Hepatocyte (in vitro differentiated cells): ENCODE results near the gene TRPM2. TPM values are rescaled to one million over a fixed set of nuclear protein-coding genes. Genes with fewer than 3 reads are reported as not detected.

Experiments used
- DNase-seq: peaks from one replicate; pipeline ENCODE4 v3.0.0-alpha.2; 2016; ENCODE audit warnings: low spot score
- H2AFZ ChIP-seq: fragments of 200-600 bp; sonication (generic); 2 replicates; pipeline ENCODE4 v1.6.0; 2016; ENCODE audit warnings: antibody characterized with exemption, mild to moderate bottlenecking
- H3K27ac ChIP-seq: fragments of 200-600 bp; sonication (generic); 2 replicates; pipeline ENCODE4 v1.5.1; 2016; ENCODE audit warnings: mild to moderate bottlenecking
- H3K27me3 ChIP-seq: fragments of 200-600 bp; sonication (generic); 2 replicates; pipeline ENCODE4 v1.6.1; 2016
- H3K36me3 ChIP-seq: fragments of 200-600 bp; sonication (generic); replicated peaks from 2 replicates; pipeline ENCODE4 v1.5.1; 2016; ENCODE audit warnings: low read depth; ENCODE audit not compliant: insufficient read depth
- H3K4me1 ChIP-seq: fragments of 200-600 bp; sonication (generic); 2 replicates; pipeline ENCODE4 v1.5.1; 2016; ENCODE audit warnings: mild to moderate bottlenecking, moderate library complexity; ENCODE audit not compliant: insufficient read depth
- H3K4me2 ChIP-seq: fragments of 200-600 bp; sonication (generic); 2 replicates; pipeline ENCODE4 v1.6.0; 2016
- H3K4me3 ChIP-seq: fragments of 200-600 bp; sonication (generic); 2 replicates; pipeline ENCODE4 v1.5.1; 2016; ENCODE audit warnings: mild to moderate bottlenecking
- H3K79me2 ChIP-seq: fragments of 200-600 bp; sonication (generic); 2 replicates; pipeline ENCODE4 v1.6.0; 2017; ENCODE audit warnings: mild to moderate bottlenecking
- H3K9me2 ChIP-seq: fragments of 200-600 bp; sonication (generic); replicated peaks from 2 replicates; pipeline ENCODE4 v1.6.0; 2017; ENCODE audit warnings: mild to moderate bottlenecking; ENCODE audit not compliant: insufficient read depth
- H3K9me3 ChIP-seq: fragments of 200-600 bp; sonication (generic); 2 replicates; pipeline ENCODE4 v1.5.1; 2016; ENCODE audit warnings: low read depth, mild to moderate bottlenecking
- H4K20me1 ChIP-seq: fragments of 200-600 bp; sonication (generic); 2 replicates; pipeline ENCODE4 v1.6.0; 2016; ENCODE audit warnings: mild to moderate bottlenecking; ENCODE audit not compliant: insufficient read depth, poor library complexity, severe bottlenecking
- EZH2 ChIP-seq: fragments of 200-600 bp; sonication (generic); IDR thresholded peaks from 2 replicates; pipeline ENCODE4 v1.6.1; 2016; ENCODE audit warnings: antibody characterized with exemption, mild to moderate bottlenecking, borderline replicate concordance
- EZH2phosphoT487 ChIP-seq: fragments of 200-600 bp; sonication (generic); IDR thresholded peaks from one replicate; pipeline ENCODE4 v1.6.1; 2018; ENCODE audit warnings: antibody characterized with exemption, mild to moderate bottlenecking, low read depth, moderate library complexity; ENCODE audit not compliant: unreplicated experiment, severe bottlenecking
- WGBS: methylation state at CpG from one replicate; pipeline ENCODE4 v1.1.6; 2016; ENCODE audit warnings: low lambda C conversion rate; ENCODE audit errors: missing lambda C conversion rate; 5-methylcytosine and 5-hydroxymethylcytosine counted together
- polyA plus RNA-seq: library from polyadenylated mRNA; unstranded; fragments of >200 nt; fragmentation: Nextera tagmentation; extraction: Ambion mirVana; gene quantifications from 2 replicates; pipeline ENCODE4 v1.2.1, GENCODE V29; 2016
- total RNA-seq: library from RNA; depleted of rRNA; stranded (reverse); fragments of >200 nt; gene quantifications from 2 replicates; pipeline ENCODE4 v1.2.3, GENCODE V29; 2014
- TF ChIP-seq, protein P1 (sequence below): fragments of 200-600 bp; sonication (generic); IDR thresholded peaks from 2 replicates; pipeline ENCODE4 v1.5.1; 2016; ENCODE audit warnings: antibody characterized with exemption, mild to moderate bottlenecking; ENCODE audit not compliant: poor library complexity

TRPM2 gene
- total and polyA plus RNA-seq, 2 experiments from 2014 or later: 0.25 to 0.50 TPM

DNA sequence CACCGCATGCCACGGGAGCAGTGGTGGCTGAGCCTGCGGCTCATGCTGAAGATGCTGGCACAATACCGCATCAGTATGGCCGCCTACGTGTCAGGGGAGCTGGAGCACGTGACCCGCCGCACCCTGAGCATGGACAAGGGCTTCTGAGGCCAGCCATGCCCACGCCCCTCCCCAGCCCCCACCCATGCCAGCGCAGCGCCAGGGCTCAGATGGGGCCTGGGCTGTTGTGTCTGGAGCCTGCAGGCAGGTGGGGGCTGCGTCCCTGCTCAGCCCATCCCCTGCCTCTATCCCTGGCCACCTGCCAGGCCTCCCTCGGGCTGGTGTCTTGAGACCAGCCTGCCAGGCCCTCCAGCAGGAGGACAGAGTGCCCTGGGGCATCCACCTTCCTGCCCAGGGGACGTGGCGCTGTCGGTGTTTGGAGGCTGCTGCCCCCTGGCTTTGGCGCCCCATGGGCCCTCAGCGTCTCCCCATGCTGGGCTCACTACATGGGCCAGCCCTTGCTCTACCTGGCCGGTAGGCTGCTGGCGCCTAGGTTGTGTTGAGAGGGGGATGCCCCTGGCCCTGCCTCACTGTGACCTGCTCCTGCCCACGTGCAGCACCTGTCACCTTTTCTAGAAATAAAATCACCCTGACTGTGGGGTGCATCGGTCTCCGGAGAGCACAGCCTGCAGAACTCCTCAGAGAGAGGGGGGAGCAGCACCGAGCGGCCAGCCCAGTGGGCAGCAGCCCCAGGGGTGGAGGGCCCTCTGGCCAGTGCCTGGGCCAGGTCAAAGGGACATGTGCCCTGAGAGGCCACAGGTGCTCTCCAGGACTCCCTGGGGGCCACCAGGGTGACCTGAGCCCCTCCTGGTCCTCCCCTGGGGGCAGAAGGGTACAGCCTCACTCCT lies 26.5 kb upstream of the TRPM2 start:
- H2AFZ ChIP-seq: no peak overlapping the region
- no peak for DNase-seq
- no peaks in the 10 kb centered on the region for H3K36me3 ChIP-seq
- H4K20me1 ChIP-seq: no peaks in the 10 kb centered on the region
- no peaks in the 10 kb centered on the region for H3K9me3 ChIP-seq
- H3K27ac ChIP-seq: no peak overlapping the region
- H3K27me3 ChIP-seq: no peaks in the 10 kb centered on the region
- no peak overlapping the region for H3K4me2 ChIP-seq
- H3K9me2 ChIP-seq: no peaks in the 10 kb centered on the region
- 97% methylated on average over 19 of the region's 26 CpGs for WGBS
- H3K4me3 ChIP-seq: no peak overlapping the region
- H3K79me2 ChIP-seq: no peaks in the 10 kb centered on the region
- H3K4me1 ChIP-seq: no peaks in the 10 kb centered on the region
- no peak for TF ChIP-seq EZH2phosphoT487
- no peak for TF ChIP-seq EZH2
- TF ChIP-seq, protein P1, sequence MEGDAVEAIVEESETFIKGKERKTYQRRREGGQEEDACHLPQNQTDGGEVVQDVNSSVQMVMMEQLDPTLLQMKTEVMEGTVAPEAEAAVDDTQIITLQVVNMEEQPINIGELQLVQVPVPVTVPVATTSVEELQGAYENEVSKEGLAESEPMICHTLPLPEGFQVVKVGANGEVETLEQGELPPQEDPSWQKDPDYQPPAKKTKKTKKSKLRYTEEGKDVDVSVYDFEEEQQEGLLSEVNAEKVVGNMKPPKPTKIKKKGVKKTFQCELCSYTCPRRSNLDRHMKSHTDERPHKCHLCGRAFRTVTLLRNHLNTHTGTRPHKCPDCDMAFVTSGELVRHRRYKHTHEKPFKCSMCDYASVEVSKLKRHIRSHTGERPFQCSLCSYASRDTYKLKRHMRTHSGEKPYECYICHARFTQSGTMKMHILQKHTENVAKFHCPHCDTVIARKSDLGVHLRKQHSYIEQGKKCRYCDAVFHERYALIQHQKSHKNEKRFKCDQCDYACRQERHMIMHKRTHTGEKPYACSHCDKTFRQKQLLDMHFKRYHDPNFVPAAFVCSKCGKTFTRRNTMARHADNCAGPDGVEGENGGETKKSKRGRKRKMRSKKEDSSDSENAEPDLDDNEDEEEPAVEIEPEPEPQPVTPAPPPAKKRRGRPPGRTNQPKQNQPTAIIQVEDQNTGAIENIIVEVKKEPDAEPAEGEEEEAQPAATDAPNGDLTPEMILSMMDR: no peak

DNA sequence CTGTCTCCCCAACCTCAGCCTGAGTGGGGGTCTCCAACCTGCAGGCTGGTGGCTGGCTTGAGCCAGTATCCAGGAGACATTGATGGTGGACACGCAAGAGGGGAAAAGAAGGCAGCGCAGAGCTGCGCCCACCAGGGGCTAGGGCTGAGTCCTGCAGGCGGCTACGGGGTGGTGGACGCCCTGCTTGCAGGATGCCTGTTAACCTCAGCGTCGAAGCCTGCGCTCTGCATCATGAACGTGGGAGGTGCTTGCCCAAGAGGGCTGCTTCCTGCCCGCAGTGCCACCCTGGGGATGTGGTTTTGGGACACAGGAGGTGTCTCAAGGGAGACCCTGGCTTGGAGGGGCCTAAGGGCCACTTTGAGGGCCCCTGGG lies 25.8 kb upstream of the TRPM2 start:
- H3K9me2 ChIP-seq: no peaks in the 10 kb centered on the region
- H3K9me3 ChIP-seq: no peaks in the 10 kb centered on the region
- no peaks in the 10 kb centered on the region for H3K4me1 ChIP-seq
- DNase-seq: no peak
- H3K27ac ChIP-seq: no peak overlapping the region
- no peak overlapping the region for H2AFZ ChIP-seq
- no peaks in the 10 kb centered on the region for H4K20me1 ChIP-seq
- no peak overlapping the region for H3K4me2 ChIP-seq
- 96% methylated on average over 11 of the region's 11 CpGs for WGBS
- no peaks in the 10 kb centered on the region for H3K36me3 ChIP-seq
- H3K27me3 ChIP-seq: no peaks in the 10 kb centered on the region
- no peak overlapping the region for H3K4me3 ChIP-seq
- TF ChIP-seq EZH2: no peak
- no peaks in the 10 kb centered on the region for H3K79me2 ChIP-seq

DNA sequence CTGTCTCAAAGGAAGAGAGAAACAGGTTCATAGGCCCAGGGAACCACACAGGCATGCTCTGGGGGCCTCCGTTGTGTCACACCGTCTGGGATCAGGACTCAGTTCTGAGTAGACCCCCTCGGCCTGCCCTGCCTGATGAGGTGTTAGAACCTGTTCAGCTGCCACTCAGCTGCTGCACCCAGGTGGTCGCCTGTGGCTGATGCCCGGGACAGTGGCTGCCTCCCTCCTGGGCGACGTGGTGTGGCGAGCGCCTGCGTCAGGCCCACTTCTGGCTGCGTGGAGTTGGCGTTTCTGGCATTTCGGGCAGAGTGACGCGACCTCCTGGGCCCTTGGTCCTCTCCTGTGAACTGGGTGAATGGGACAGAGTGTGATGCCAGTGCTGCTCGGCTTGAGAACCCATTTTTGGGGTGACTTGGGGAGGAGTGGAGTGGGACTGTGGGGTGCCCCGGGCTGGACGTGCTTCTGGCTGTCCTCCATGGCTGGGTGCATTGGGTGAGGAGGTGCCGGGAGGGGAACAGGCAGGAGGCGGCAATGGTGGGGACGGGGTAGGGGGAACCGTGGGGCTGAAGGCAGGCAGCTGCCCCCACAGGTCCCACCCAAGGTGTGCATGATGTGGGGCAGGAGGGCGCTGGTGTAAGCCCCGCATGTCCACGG lies 25.1 kb upstream of the TRPM2 start:
- Histone ChIP-seq H3K4me3 (no peak overlapping the region), H3K27me3 (no peaks in the 10 kb centered on the region), H3K9me3 (no peaks in the 10 kb centered on the region), H3K79me2 (no peaks in the 10 kb centered on the region), H2AFZ (no peak overlapping the region), H3K4me1 (no peaks in the 10 kb centered on the region), H3K9me2 (no peaks in the 10 kb centered on the region), H3K4me2 (no peak overlapping the region), H3K27ac (no peak overlapping the region), H3K36me3 (no peaks in the 10 kb centered on the region), H4K20me1 (no peaks in the 10 kb centered on the region)
- no peak for DNase-seq
- 96% methylated on average over 19 of the region's 25 CpGs for WGBS
- TF ChIP-seq EZH2 (no peak), EZH2phosphoT487 (no peak)
- TF ChIP-seq, protein P1: no peak
